B cell (primary cell): ENCODE data around the gene MEGF11. TPM values are rescaled to one million over a fixed set of nuclear protein-coding genes. Genes with fewer than 3 reads are reported as not detected.

Experiments
- ATAC-seq: fragments of 200-7000 bp; cut with Tn5 transposase; one replicate; pipeline ENCODE4 v1.10.0; 2021; ENCODE audit warnings: low read depth, mild to moderate bottlenecking, moderate number of reproducible peaks, moderate library complexity
- CTCF ChIA-PET: fragments of 350-600 bp; sonication (Branson Sonifier 250); formaldehyde crosslinking; loops from one replicate; lab custom pipeline; 2021; ENCODE audit warnings: antibody characterized with exemption, inconsistent platforms; lab: Charles Lee
- POLR2A ChIA-PET: fragments of 350-600 bp; sonication (Branson Sonifier 250); formaldehyde crosslinking; loops from one replicate; lab custom pipeline; 2021; ENCODE audit warnings: antibody characterized with exemption; lab: Charles Lee
- DNase-seq: peaks from one replicate; pipeline ENCODE4 v3.0.0; 2013
- H2AFZ ChIP-seq: 2 replicates; pipeline ENCODE4 v1.6.1; 2012; ENCODE audit warnings: mild to moderate bottlenecking, low read depth, low read length; ENCODE audit not compliant: insufficient read depth, poor library complexity, severe bottlenecking
- H3K27ac ChIP-seq, 2 donors: 1 replicate in 1 of 2; 2 replicates in 1 of 2; pipeline ENCODE4 v1.5.1; 2012 to 2013; ENCODE audit warnings: low read length in 2 of 2, mild to moderate bottlenecking in 2 of 2, moderate library complexity in 1 of 2
- H3K27me3 ChIP-seq, 4 experiments: fragments of 200-600 bp in 1 of 4; sonication (generic) in 1 of 4; replicated peaks in 1 of 4; 1 replicate in 2 of 4; 2 replicates in 2 of 4; pipeline versions ENCODE4 v1.6.1 to v1.7.0; 2013 to 2016; ENCODE audit warnings: low read length in 3 of 4, mild to moderate bottlenecking in 2 of 4, mixed read lengths in 1 of 4, moderate library complexity in 1 of 4; ENCODE audit not compliant: insufficient read depth in 4 of 4, control insufficient read depth in 3 of 4; ENCODE audit errors: control extremely low read depth in 1 of 4
- H3K36me3 ChIP-seq, 2 experiments: replicated peaks in 1 of 2; 1 replicate in 1 of 2; 2 replicates in 1 of 2; pipeline versions ENCODE4 v1.6.1 to v1.7.1; 2013; ENCODE audit warnings: low read length in 1 of 2; ENCODE audit not compliant: insufficient read depth in 2 of 2, control insufficient read depth in 1 of 2; ENCODE audit errors: control extremely low read depth in 1 of 2, extremely low read depth in 1 of 2
- H3K4me1 ChIP-seq, 2 donors: fragments of 200-600 bp in 1 of 2; sonication (generic) in 1 of 2; 1 replicate in 1 of 2; 2 replicates in 1 of 2; pipeline versions ENCODE4 v1.5.1 to v1.6.1; 2013 to 2017; ENCODE audit warnings: low read length in 2 of 2; ENCODE audit not compliant: control insufficient read depth in 2 of 2, insufficient read depth in 2 of 2
- H3K4me2 ChIP-seq: replicated peaks from 2 replicates; pipeline ENCODE3; 2012; ENCODE audit warnings: mild to moderate bottlenecking, low read depth, low read length; ENCODE audit not compliant: poor library complexity, severe bottlenecking
- H3K4me3 ChIP-seq, 5 experiments: fragments of 200-600 bp in 1 of 5; sonication (generic) in 1 of 5; 1 replicate in 3 of 5; 2 replicates in 2 of 5; pipeline versions ENCODE4 v1.5.1 to v1.7.0; 2011 to 2016; ENCODE audit warnings: low read length in 4 of 5, mild to moderate bottlenecking in 4 of 5, low read depth in 2 of 5, control low read depth in 1 of 5, moderate library complexity in 1 of 5; ENCODE audit not compliant: insufficient read depth in 1 of 5; ENCODE audit errors: control extremely low read depth in 1 of 5, extremely low read depth in 1 of 5
- H3K79me2 ChIP-seq: fragments of 200-600 bp; sonication (generic); one replicate; pipeline ENCODE4 v1.6.0; 2016; ENCODE audit warnings: low read length; ENCODE audit not compliant: control insufficient read depth, insufficient read depth
- H3K9ac ChIP-seq: fragments of 200-600 bp; sonication (generic); 2 replicates; pipeline ENCODE4 v1.6.1; 2017; ENCODE audit warnings: mild to moderate bottlenecking, low read length, moderate library complexity
- H3K9me3 ChIP-seq, 3 donors: one replicate each; pipeline versions ENCODE4 v1.6.1 to v1.7.1; 2013; ENCODE audit warnings: low read length in 2 of 3; ENCODE audit not compliant: control insufficient read depth in 2 of 3, insufficient read depth in 1 of 3; ENCODE audit errors: control extremely low read depth in 1 of 3
- H4K20me1 ChIP-seq: 2 replicates; pipeline ENCODE4 v1.6.0; 2012; ENCODE audit warnings: mild to moderate bottlenecking, low read length; ENCODE audit not compliant: insufficient read depth, control insufficient read depth, poor library complexity, severe bottlenecking
- H3K27ac Mint-ChIP-seq: one replicate; pipeline ENCODE4 v1.8.0; 2021; ENCODE audit warnings: mixed read lengths
- H3K27me3 Mint-ChIP-seq: one replicate; pipeline ENCODE4 v1.8.0; 2021; ENCODE audit warnings: mixed read lengths
- H3K4me1 Mint-ChIP-seq: one replicate; pipeline ENCODE4 v1.8.0; 2021; ENCODE audit warnings: mixed read lengths
- H3K4me3 Mint-ChIP-seq: one replicate; pipeline ENCODE4 v1.8.0; 2021; ENCODE audit warnings: mixed read lengths
- H3K9me3 Mint-ChIP-seq: one replicate; pipeline ENCODE4 v1.8.0; 2022; ENCODE audit warnings: mixed read lengths; ENCODE audit not compliant: insufficient read depth
- EZH2 ChIP-seq: IDR thresholded peaks from 2 replicates; pipeline ENCODE4 v1.6.1; 2012; ENCODE audit warnings: borderline replicate concordance, low read depth, mild to moderate bottlenecking, moderate library complexity, low read length; ENCODE audit not compliant: insufficient read depth, poor library complexity, severe bottlenecking
- WGBS: methylation state at CpG from one replicate; pipeline ENCODE4 v1.1.5; 2013; ENCODE audit warnings: missing lambda C conversion rate; ENCODE audit not compliant: insufficient coverage; 5-methylcytosine and 5-hydroxymethylcytosine counted together
- intact Hi-C: fragments of 100-400 bp; cut with micrococcal nuclease; formaldehyde crosslinking; loops from one replicate; pipeline ENCODE4 v1.10.0; 2022
- polyA plus RNA-seq: library from polyadenylated mRNA; depleted of rRNA; stranded (reverse); fragments of >200 nt; gene quantifications from 2 replicates; pipeline ENCODE4 v1.2.3, GENCODE V29; 2012
- total RNA-seq, 2 donors: library from RNA; stranded (reverse); fragments of 120-200 nt in 1 of 2; gene quantifications; 1 replicate in 1 of 2; 2 replicates in 1 of 2; pipeline versions ENCODE4 v1.2.3 to v1.2.4, GENCODE V29; 2013 to 2022
- TF ChIP-seq, protein P1 (sequence below): fragments of 200-600 bp; IDR thresholded peaks from one replicate; pipeline ENCODE4 v1.8.0; 2022; ENCODE audit warnings: antibody characterized with exemption, mild to moderate bottlenecking

The MEGF11 gene
- total and polyA plus RNA-seq, 2 donors (not counting 1 experiment from before 2014, with no cell fraction given): 0.04 to 0.34 TPM

DNA sequence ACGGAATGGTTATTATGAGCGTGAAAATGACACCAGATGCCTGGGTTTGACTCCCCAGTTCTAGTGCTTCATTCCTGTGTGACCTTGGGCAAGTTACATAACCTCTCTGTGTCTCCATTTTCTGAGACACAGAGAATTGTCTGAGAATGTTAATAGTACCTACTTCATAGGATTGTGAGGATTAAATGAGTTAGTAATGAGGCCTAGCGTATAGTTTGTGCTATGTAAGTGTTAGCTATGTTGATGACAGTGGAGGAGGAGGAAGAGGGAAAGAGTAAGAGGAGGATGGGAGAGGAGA, 150.3 kb downstream of the MEGF11 start:
- no peaks in the 10 kb centered on the region for H3K4me1 Mint-ChIP-seq
- H3K9me3 Mint-ChIP-seq: no peaks in the 10 kb centered on the region
- intact Hi-C loops: no loop called here

DNA sequence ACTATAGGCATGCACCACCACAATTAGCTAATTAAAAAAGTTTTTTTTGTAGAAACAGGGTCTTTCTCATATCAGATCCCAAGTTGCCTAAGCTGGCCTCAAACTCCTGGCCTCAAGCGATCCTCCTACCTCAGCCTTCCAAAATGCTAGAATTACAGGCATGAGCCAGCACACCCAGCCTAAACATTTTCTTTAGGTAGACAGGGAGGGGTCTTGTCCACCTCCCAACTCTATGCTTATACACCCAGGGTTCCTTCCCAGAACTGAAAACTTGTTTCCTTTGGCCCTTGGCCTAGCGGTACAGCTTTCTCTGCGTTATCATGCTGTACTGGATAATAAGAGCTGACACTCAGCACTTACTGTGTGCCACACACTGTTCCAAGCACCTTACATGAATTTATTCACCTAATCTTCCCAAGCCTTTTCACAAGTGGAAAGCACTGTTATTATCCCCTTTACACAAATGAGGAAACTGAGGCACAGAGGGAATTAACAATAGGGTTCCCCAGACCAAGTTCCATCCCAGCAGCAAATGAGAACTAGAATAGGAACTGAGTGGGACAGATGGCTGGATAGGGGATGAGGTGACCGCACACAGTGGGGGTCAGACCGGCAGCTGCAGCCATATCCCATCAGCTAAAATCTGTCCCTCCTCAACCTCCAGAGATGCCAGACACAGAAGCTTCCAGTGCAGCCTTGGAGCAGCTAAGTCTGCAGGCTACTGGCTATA, 150.8 kb downstream of the MEGF11 start:
- Mint-ChIP-seq H3K27me3 (peaks cover 32% of the 10 kb centered on the region), H3K9me3 (no peaks in the 10 kb centered on the region), H3K4me1 (no peaks in the 10 kb centered on the region), H3K27ac (no peak overlapping the region), H3K4me3 (no peak overlapping the region)
- TF ChIP-seq EZH2: no peak
- TF ChIP-seq, protein P1, sequence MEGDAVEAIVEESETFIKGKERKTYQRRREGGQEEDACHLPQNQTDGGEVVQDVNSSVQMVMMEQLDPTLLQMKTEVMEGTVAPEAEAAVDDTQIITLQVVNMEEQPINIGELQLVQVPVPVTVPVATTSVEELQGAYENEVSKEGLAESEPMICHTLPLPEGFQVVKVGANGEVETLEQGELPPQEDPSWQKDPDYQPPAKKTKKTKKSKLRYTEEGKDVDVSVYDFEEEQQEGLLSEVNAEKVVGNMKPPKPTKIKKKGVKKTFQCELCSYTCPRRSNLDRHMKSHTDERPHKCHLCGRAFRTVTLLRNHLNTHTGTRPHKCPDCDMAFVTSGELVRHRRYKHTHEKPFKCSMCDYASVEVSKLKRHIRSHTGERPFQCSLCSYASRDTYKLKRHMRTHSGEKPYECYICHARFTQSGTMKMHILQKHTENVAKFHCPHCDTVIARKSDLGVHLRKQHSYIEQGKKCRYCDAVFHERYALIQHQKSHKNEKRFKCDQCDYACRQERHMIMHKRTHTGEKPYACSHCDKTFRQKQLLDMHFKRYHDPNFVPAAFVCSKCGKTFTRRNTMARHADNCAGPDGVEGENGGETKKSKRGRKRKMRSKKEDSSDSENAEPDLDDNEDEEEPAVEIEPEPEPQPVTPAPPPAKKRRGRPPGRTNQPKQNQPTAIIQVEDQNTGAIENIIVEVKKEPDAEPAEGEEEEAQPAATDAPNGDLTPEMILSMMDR: no peak
- Histone ChIP-seq H3K4me2 (no peak overlapping the region), H3K36me3 (no peaks in the 10 kb centered on the region), H4K20me1 (no peaks in the 10 kb centered on the region), H3K4me3 (no peak overlapping the region), H3K27me3 (peaks cover 0 to 6% (median 3%) of the 10 kb centered on the region in 4 experiments), H3K79me2 (no peaks in the 10 kb centered on the region), H3K9ac (no peak overlapping the region), H3K9me3 (no peaks in the 10 kb centered on the region), H3K27ac (no peak overlapping the region), H3K4me1 (no peaks in the 10 kb centered on the region), H2AFZ (no peak overlapping the region)
- WGBS: 98% methylated on average over 5 of the region's 5 CpGs
- CTCF ChIA-PET: interaction anchor here (0.6 to 1.3 kb wide), 2 partner anchors 9 to 12 kb away, joined by 3 to 4 read pairs; no protein-coding TSS in a partner anchor
- no peak for ATAC-seq
- no peak for DNase-seq
- POLR2A ChIA-PET: no interaction called here
- intact Hi-C loops: no loop called here

More for the DNA sequence above, 150.3 kb downstream of the MEGF11 start:
- no peak overlapping the region for H3K9ac ChIP-seq
- H3K4me1 ChIP-seq: no peaks in the 10 kb centered on the region
- no peak overlapping the region for H3K27ac ChIP-seq
- no peaks in the 10 kb centered on the region for H3K36me3 ChIP-seq
- 98% methylated on average over 3 of the region's 3 CpGs for WGBS
- ATAC-seq (no peak), DNase-seq (no peak)
- ChIA-PET CTCF (interaction anchor here (0.6 to 1.3 kb wide), 2 partner anchors 9 to 11 kb away, joined by 3 to 4 read pairs; no protein-coding TSS in a partner anchor), POLR2A (no interaction called here)
- Mint-ChIP-seq H3K4me3 (no peak overlapping the region), H3K27ac (no peak overlapping the region), H3K27me3 (peaks cover 37% of the 10 kb centered on the region)
- H3K79me2 ChIP-seq: no peaks in the 10 kb centered on the region
- no peak overlapping the region for H3K4me2 ChIP-seq
- H4K20me1 ChIP-seq: no peaks in the 10 kb centered on the region
- H3K27me3 ChIP-seq: peaks cover 0 to 6% (median 3%) of the 10 kb centered on the region in 4 experiments
- no peaks in the 10 kb centered on the region for H3K9me3 ChIP-seq
- H2AFZ ChIP-seq: no peak overlapping the region
- TF ChIP-seq, protein P1: no peak
- no peak for TF ChIP-seq EZH2
- no peak overlapping the region for H3K4me3 ChIP-seq
